Astrocyte (in vitro differentiated cells and primary cell): ENCODE results near the gene NAA16. TPM values are rescaled to one million over a fixed set of nuclear protein-coding genes. Genes with fewer than 3 reads are reported as not detected.

Experiments used
- DNase-seq: peaks from one replicate; pipeline ENCODE4 v3.0.0-alpha.2; 2010; ENCODE audit warnings: low read depth
- FAIRE-seq: peaks from 2 replicates; lab custom pipeline; 2011; peaks lifted over from hg19 to GRCh38; lab: Jason Lieb, UNC
- H2AFZ ChIP-seq: 2 replicates; pipeline ENCODE4 v1.6.0; 2012; ENCODE audit warnings: low read depth, low read length, inconsistent platforms
- H3K27ac ChIP-seq: 2 replicates; pipeline ENCODE4 v1.5.1; 2011; ENCODE audit warnings: low read depth, low read length, inconsistent platforms
- H3K27me3 ChIP-seq: 2 replicates; pipeline ENCODE4 v1.6.0; 2011; ENCODE audit warnings: low read length, inconsistent platforms; ENCODE audit not compliant: insufficient read depth
- H3K36me3 ChIP-seq: 2 replicates; pipeline ENCODE4 v1.5.1; 2011; ENCODE audit warnings: low read length, inconsistent platforms; ENCODE audit not compliant: insufficient read depth
- H3K4me1 ChIP-seq: 2 replicates; pipeline ENCODE4 v1.5.1; 2011; ENCODE audit warnings: low read length, inconsistent platforms; ENCODE audit not compliant: insufficient read depth
- H3K4me2 ChIP-seq: 2 replicates; pipeline ENCODE4 v1.6.0; 2012; ENCODE audit warnings: low read length, inconsistent platforms
- H3K4me3 ChIP-seq: 2 replicates; pipeline ENCODE4 v1.5.1; 2011; ENCODE audit warnings: low read depth, mild to moderate bottlenecking, low read length, inconsistent platforms; ENCODE audit not compliant: insufficient read depth
- H3K79me2 ChIP-seq: 2 replicates; pipeline ENCODE4 v1.6.0; 2012; ENCODE audit warnings: mild to moderate bottlenecking, low read length, inconsistent platforms; ENCODE audit not compliant: insufficient read depth
- H3K9ac ChIP-seq: 2 replicates; pipeline ENCODE4 v1.6.0; 2012; ENCODE audit warnings: mild to moderate bottlenecking, low read length, inconsistent platforms
- H3K9me3 ChIP-seq: 2 replicates; pipeline ENCODE4 v1.5.1; 2012; ENCODE audit warnings: low read depth, mild to moderate bottlenecking, low read length, inconsistent platforms; ENCODE audit not compliant: insufficient read depth
- H4K20me1 ChIP-seq: 2 replicates; pipeline ENCODE4 v1.6.0; 2012; ENCODE audit warnings: low read length, inconsistent platforms; ENCODE audit not compliant: insufficient read depth
- H3K27ac Mint-ChIP-seq: one replicate; pipeline ENCODE4 v1.8.0; 2021; ENCODE audit warnings: mild to moderate bottlenecking, mixed read lengths; ENCODE audit not compliant: unreplicated experiment
- H3K27me3 Mint-ChIP-seq: one replicate; pipeline ENCODE4 v1.8.0; 2021; ENCODE audit warnings: low read depth, mixed read lengths; ENCODE audit not compliant: unreplicated experiment
- H3K36me3 Mint-ChIP-seq: one replicate; pipeline ENCODE4 v1.8.0; 2021; ENCODE audit warnings: low read depth, mixed read lengths; ENCODE audit not compliant: unreplicated experiment
- H3K4me1 Mint-ChIP-seq: one replicate; pipeline ENCODE4 v1.8.0; 2021; ENCODE audit warnings: low read depth, mixed read lengths; ENCODE audit not compliant: unreplicated experiment
- H3K4me3 Mint-ChIP-seq: one replicate; pipeline ENCODE4 v1.8.0; 2021; ENCODE audit warnings: mild to moderate bottlenecking, moderate library complexity, mixed read lengths; ENCODE audit not compliant: unreplicated experiment
- H3K9me3 Mint-ChIP-seq: one replicate; pipeline ENCODE4 v1.8.0; 2021; ENCODE audit warnings: mild to moderate bottlenecking, mixed read lengths; ENCODE audit not compliant: unreplicated experiment
- EZH2 ChIP-seq: IDR thresholded peaks from 2 replicates; pipeline ENCODE4 v1.6.1; 2012; ENCODE audit warnings: mild to moderate bottlenecking, low read length, inconsistent platforms; ENCODE audit not compliant: insufficient read depth
- total RNA-seq: library from RNA; stranded (reverse); gene quantifications from 2 replicates; pipeline ENCODE4 v1.2.1, GENCODE V29; 2021
- TF ChIP-seq, protein P1 (sequence below): IDR thresholded peaks from 2 replicates; pipeline ENCODE4 v1.5.1; 2011; ENCODE audit warnings: low read depth, mild to moderate bottlenecking, inconsistent platforms, low read length, moderate library complexity; ENCODE audit not compliant: insufficient read depth

The NAA16 gene
- total RNA-seq, 1 donor from 2014 or later = 11.5 TPM

DNA sequence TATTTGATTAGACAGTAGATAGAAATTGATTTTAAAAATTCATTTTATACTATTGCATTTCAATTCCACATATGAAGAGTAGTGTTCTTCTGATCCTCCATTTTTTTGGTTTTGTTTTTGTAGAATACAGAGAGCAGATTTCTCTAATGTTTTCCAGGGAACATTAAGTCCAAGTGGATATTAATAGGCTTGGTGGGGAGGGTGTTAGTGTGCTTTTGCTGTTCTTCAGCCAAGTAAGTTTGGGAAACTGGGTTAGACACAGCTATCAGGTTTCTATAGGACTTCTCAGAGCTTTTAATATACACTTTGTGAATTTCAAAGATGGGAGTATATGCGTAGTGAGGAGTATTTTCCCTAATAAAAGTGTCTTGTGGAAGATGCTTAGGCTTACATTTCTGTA lies 21.8 kb downstream of the NAA16 start:
- TF ChIP-seq EZH2 = no peak
- TF ChIP-seq, protein P1, sequence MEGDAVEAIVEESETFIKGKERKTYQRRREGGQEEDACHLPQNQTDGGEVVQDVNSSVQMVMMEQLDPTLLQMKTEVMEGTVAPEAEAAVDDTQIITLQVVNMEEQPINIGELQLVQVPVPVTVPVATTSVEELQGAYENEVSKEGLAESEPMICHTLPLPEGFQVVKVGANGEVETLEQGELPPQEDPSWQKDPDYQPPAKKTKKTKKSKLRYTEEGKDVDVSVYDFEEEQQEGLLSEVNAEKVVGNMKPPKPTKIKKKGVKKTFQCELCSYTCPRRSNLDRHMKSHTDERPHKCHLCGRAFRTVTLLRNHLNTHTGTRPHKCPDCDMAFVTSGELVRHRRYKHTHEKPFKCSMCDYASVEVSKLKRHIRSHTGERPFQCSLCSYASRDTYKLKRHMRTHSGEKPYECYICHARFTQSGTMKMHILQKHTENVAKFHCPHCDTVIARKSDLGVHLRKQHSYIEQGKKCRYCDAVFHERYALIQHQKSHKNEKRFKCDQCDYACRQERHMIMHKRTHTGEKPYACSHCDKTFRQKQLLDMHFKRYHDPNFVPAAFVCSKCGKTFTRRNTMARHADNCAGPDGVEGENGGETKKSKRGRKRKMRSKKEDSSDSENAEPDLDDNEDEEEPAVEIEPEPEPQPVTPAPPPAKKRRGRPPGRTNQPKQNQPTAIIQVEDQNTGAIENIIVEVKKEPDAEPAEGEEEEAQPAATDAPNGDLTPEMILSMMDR = no peak
- Histone ChIP-seq H3K27ac (no peak overlapping the region), H4K20me1 (no peaks in the 10 kb centered on the region), H3K79me2 (no peaks in the 10 kb centered on the region), H2AFZ (no peak overlapping the region), H3K4me1 (no peaks in the 10 kb centered on the region), H3K27me3 (no peaks in the 10 kb centered on the region), H3K36me3 (peaks cover 8% of the 10 kb centered on the region), H3K4me3 (no peak overlapping the region), H3K9ac (no peak overlapping the region), H3K4me2 (no peak overlapping the region), H3K9me3 (no peaks in the 10 kb centered on the region)
- no peak for DNase-seq
- Mint-ChIP-seq H3K9me3 (no peaks in the 10 kb centered on the region), H3K4me1 (peaks cover 8% of the 10 kb centered on the region), H3K27ac (no peak overlapping the region), H3K4me3 (no peak overlapping the region), H3K27me3 (no peaks in the 10 kb centered on the region), H3K36me3 (no peaks in the 10 kb centered on the region)
- no peak for FAIRE-seq

DNA sequence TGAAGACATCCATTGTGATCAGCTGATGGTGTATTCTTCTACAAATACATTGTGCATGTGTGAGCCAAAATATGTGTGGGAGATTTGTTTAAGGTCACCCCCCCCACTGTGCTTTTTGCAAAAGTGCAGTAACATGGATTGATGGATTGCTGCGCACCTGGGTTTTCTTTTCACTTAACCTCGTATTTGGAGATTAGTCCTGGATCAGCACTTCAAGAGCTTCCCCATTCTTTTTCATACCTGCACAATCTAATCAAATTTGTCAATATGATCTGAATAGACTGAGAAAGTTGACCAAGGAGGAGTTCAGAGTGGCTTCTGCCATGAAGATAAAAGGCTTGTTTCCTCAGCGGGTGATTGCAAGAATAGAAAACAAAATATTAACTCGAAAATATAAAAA lies 23.7 kb downstream of the NAA16 start:
- Histone ChIP-seq H3K4me2 (no peak overlapping the region), H2AFZ (no peak overlapping the region), H3K36me3 (peaks cover 7% of the 10 kb centered on the region), H3K9me3 (no peaks in the 10 kb centered on the region), H4K20me1 (no peaks in the 10 kb centered on the region), H3K4me1 (no peaks in the 10 kb centered on the region), H3K9ac (no peak overlapping the region), H3K27ac (no peak overlapping the region), H3K27me3 (no peaks in the 10 kb centered on the region), H3K79me2 (no peaks in the 10 kb centered on the region), H3K4me3 (no peak overlapping the region)
- TF ChIP-seq, protein P1 = no peak
- no peak for TF ChIP-seq EZH2
- H3K9me3 Mint-ChIP-seq = no peaks in the 10 kb centered on the region
- no peak for DNase-seq
- FAIRE-seq = no peak
- H3K27me3 Mint-ChIP-seq = no peaks in the 10 kb centered on the region
- peaks cover 2% of the 10 kb centered on the region for H3K36me3 Mint-ChIP-seq
- no peak overlapping the region for H3K4me3 Mint-ChIP-seq
- H3K4me1 Mint-ChIP-seq = no peaks in the 10 kb centered on the region
- H3K27ac Mint-ChIP-seq = no peak overlapping the region

DNA sequence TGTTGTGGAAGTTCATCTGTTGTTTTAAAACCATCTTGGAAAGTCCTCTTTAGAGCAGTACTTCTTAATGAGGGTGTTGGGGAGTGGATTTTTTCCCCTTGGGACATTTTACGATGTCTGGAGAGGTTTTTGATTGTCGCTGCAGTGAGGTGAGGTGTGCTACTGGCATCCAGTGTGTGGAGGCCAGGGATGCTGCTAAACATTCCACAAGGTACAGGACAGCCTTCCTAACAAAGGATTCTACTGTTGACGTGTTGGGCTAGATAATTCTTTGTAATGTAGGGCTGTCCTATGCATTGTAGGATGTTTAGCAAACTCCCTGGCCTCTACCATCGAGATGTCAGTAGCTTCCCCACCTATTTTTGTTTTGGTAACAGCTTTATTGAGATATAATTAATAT lies 33.3 kb downstream of the NAA16 start:
- Histone ChIP-seq H3K9ac (no peak overlapping the region), H3K36me3 (peaks cover 6% of the 10 kb centered on the region), H3K27ac (no peak overlapping the region), H3K4me3 (no peak overlapping the region), H3K4me1 (no peaks in the 10 kb centered on the region), H3K27me3 (no peaks in the 10 kb centered on the region), H4K20me1 (no peaks in the 10 kb centered on the region), H2AFZ (no peak overlapping the region), H3K79me2 (no peaks in the 10 kb centered on the region), H3K4me2 (no peak overlapping the region), H3K9me3 (no peaks in the 10 kb centered on the region)
- no peaks in the 10 kb centered on the region for H3K27me3 Mint-ChIP-seq
- H3K4me1 Mint-ChIP-seq = peaks cover 5% of the 10 kb centered on the region
- DNase-seq (no peak), FAIRE-seq (no peak)
- H3K9me3 Mint-ChIP-seq = no peaks in the 10 kb centered on the region
- H3K27ac Mint-ChIP-seq = no peak overlapping the region
- no peak overlapping the region for H3K4me3 Mint-ChIP-seq
- TF ChIP-seq, protein P1 = no peak
- TF ChIP-seq EZH2 = no peak
- H3K36me3 Mint-ChIP-seq = peaks cover 9% of the 10 kb centered on the region
